HG02981 (cell line): ENCODE data around the gene SLC9B1.
A peak's percentile ranks its signal among the peaks of the same experiment; 100 is the strongest.
"Not testable (repeated sequence)": the region's sequence is repeated elsewhere in the genome, so short reads cannot be mapped to it uniquely, and the experiment has no call there.

Experiments used
- ATAC-seq: cut with Tn5 transposase; IDR thresholded peaks from one replicate; pipeline ENCODE4 v1.9.1; 2021; ENCODE audit warnings: mild to moderate bottlenecking, moderate library complexity; ENCODE audit not compliant: unreplicated experiment

SLC9B1 gene

DNA sequence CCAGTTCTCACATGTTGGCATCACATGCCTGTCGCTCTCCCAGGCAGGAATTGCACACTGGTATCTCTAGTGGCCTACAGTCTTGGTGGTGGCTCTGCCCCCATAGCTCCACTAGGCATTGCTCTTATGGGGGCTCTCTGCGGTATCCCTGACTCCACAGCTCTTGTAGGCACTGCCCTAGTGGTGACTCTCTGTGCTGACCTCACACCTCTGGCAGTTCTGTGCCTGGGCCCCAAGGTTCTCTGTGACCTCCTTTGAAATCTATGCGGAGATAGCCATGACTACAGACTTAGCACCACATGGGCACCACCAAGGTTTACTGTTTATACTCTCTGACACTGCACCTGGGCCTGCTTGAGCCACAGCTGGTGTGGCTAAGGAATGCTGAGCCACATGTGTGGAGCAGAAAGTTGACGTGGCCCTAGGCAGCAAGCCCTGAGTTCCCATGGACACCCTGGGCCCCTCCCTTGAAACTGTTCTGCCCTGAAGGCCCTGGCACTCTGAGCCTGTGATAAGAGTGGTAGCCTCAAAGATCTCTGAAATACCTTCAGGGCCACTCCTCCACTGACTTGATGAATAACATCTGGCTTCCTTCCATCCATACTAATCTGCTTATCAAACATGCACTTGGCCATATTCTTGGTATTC is 8.0 kb downstream of the SLC9B1 start:
- ATAC-seq = no peak

DNA sequence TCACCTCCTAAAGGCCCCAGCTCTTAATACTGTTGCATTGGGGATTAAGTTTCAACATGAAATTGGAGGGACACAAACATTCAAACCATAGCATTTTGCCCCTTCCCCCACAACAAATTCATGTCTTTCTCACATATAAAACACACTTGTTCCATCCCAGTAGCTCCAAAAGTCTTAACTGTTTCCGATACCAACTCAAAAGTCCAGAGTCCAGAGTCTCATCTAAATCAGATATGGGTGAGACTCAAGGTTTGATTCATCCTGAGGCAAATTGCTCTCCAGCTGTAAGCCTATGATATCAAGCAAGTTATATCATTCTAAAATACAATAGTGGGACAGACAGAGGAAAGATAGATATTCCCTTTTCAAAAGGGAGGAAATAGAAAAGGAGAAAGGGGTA is 8.7 kb downstream of the SLC9B1 start:
- no peak for ATAC-seq

DNA sequence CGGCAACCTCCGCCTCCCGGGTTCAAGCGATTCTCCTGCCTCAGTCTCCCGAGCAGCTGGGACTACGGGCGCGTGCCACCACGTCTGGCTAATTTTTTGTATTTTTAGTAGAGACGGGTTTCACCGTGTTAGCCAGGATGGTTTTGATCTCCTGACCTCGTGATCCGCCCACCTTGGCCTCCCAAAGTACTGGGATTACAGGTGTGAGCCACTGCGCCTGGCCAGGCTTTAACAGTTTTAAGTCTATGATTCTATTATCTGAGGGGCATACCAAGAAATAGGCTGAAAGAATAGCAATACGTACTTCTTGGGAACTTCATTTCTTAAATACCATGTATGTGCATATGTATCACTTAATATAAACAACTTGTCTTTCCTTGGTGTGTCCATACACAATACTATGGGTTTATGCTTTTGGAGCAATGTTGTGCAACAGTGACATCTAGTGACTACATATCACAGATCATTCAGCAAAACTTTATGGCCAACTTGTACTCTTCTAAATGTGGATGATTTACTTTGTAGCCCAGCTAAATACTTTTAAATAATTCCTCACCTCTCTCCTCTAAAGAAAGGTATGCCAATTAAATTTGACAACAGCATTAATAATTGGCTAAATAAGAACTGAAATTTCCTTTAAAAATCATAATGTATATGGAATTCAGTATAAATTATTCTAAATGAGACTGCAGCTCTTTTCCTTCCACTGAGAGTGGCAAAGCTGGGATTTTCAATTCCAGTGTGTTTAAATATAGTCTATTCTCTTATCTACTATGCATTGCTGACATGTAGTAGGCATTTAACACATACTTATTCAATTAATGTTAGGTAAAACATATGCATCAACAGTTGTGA is 10.4 kb downstream of the SLC9B1 start:
- ATAC-seq = peak; percentile 89

DNA sequence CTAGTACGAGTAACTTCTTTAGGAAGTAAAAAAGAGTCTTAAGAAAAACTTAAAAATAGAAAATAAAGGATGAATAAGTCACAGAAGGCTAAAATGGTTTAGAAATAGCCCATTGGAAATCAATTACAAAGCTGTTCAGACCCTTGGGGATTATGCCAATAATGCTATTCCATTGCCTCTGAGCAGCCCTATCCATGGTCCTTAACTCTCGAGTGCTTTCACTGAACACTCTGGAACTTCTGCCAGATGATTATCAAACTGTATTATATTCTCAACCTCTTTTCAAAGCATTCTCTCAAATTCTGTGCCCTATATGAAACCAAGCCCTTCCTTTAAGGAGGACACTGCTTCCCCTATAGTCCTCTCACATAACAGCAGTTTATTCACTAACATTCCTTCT is 17.0 kb downstream of the SLC9B1 start:
- no peak for ATAC-seq

DNA sequence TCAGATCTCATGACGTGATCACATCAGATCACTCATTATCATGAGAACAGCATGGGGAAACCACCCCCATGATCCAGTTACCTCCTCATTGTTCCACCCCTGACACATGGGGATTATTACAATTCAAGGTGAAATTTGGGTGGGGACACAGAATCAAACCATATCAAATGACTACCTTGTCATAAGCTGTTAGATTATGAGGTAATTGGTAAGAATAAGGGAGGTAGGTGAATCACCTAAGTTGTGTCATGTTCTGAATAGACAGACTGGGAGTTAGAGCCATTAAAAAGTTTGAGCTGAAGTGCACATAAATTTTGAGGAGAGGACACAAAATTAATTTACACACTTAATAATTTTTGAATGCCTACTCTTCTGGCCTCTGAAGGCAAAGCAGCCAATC is 24.7 kb downstream of the SLC9B1 start:
- ATAC-seq = no peak

DNA sequence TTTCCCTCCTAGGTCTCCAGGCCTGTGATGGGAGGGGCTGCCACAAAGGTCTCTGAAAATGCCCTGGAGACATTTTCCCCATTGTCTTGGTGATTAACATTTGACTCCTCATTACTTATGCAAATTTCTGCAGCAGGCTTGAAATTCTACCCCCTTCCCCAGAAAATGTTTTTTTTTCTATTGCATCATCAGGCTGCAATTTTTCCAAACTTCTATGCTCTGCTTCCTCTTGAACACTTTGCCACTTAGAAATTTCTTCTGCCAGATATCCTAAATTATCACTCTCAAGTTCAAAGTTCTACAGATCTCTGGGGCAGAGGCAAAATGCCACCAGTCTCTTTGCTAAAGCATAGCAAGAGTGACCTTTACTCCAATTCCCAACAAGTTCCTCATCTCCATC is 25.5 kb downstream of the SLC9B1 start:
- not testable (repeated sequence) for ATAC-seq

DNA sequence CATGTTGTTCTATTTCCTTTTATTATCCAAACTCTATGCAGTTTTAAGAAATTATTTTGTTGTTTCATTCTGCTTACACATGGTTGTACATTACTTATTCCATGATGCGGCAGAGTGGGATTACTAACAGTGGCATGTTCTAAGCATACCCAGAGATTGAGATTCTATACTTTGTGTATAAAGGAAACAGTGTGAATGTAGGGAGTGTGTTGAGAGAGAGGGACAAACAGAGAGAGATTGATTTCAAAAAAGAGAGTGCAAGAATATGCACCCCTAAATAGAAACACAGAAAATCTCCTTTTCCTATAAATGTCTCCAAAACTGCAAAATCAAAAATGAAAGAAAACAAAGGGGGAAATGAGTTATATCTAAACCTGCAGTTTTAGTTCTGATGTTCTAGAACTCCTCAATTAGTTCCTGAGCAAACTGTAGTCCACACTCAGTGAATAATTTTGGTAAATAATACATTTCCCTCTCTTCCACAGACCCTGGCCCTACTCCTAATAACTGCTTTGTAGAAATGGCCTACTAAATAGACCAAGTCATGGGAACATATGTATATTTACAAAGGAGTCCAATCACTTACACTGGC is 31.0 kb downstream of the SLC9B1 start:
- ATAC-seq = no peak

DNA sequence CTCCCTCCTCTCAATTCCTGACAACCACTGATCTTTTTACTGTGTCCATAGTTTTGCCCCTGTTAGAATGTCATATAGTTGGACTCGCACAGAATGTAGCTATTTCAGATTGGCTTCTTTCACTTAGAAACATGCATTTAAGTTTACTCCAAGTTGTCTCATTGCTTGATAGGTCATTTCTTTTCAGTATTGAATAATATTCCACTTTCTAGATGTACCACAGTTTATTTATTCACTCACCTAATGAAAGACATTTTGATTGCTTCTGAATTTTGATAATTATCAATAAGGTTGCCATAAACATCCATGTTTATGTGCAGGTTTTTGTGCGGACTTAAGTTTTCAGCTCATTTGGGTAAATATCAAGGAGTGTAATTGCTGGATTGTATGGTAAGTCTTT is 38.5 kb downstream of the SLC9B1 start:
- no peak for ATAC-seq

DNA sequence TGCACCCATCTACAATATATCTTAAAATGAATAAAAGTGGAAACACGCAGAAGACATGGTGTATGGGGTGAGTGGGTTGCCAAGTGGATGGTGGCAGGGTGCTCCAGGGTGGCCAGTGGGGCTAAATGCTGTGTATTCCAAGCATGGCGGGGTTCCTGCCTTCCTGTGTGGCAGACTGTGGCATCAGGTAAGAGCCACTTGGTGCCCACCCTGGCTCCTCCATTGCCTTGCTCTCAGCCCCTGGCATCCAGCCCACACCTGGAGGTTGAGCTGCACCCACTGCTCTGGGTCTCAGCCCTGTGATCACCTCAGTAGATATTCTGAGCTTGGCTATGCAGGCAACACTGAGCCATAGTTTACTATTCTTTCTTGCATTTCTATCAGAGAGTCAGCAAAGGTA is 57.7 kb downstream of the SLC9B1 start:
- not testable (repeated sequence) for ATAC-seq

DNA sequence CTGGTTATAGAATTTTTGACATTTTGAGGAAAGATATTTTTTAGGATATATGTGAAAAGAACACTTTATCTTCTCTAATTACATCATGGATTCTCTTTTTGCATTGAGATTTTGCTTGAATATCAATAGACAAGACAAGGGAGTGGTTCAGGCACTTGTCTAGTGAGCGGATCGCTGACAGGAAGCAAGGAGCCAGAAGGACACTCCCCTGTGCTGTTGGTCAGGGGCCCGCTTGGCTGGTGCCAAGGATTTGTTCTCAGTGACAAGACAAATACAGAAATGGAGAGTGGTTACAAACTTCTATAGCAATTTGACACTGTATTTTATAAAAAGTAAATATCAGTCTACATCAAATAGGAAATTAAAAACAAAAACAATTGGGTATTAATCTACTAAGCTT is 60.0 kb downstream of the SLC9B1 start:
- ATAC-seq = no peak

DNA sequence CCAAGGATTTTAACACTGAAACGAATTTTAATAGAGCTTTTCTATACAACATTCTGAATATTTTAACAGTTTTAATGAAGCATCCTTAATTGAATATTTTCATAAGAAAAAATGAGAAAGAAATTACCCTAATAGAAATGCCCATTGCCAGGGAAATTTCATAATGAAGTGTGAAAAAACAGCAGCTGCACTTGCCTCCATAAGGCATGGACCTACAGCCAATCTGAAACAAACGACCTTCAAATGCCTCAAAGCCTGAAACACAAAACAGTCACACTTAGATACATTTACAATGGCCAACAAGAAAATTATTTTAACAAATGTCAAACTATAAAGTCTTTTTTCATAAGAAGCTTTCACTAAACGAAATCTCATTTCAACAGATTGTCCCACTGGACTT is 74.4 kb downstream of the SLC9B1 start:
- ATAC-seq = no peak

DNA sequence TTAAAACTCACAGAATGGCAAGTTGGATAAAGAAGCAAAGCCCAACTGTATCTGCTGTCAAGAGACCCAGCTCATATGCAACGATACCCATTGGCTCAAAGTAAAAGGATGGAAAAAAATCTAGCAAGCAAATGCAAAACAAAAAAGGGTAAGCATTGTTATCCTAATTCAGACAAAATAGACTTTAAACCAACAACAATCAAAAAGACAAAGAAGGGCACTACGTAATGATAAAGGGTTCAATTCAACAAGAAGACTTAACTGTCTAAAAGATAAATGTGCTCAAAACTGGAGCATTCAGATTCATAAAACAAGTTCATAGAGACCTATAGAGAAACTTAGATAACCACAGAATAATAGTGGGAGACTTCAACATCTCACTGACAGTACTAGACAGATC is 81.4 kb downstream of the SLC9B1 start:
- not testable (repeated sequence) for ATAC-seq

DNA sequence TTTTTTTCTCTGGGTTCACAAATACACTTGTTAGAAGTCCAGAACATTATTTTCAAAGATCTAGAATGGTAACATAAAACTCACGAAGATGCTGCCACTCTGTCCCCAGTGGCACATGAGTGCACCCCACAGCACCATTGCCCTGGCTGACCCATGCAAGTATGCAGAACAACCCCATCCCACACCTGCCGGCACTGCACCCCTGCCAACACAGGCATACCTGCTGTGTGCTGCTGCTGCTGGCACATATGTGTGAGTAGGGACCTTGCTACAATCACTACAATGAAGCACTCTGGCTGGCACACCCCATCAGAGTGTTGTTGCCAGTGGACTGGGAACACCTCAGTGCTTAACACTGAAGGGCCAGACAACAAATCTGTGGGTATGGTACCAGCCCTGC is 83.8 kb downstream of the SLC9B1 start:
- no peak for ATAC-seq

DNA sequence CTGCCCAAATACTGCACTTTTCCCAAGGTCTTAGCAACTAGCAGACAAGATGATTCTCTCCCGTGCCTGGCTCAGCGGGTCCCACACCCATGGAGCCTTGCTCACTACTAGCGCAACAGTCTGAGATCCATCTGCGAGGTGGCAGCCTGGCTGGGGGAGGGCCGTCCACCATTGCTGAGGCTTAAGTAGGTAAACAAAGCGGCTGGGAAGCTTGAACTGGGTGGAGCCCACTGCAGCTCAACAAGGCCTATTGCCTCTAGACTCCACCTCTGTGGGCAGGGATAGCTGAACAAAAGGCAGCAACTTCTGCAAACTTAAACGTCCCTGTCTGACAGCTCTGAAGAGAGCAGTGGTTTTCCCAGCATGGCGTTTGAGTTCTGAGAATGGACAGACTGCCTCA is 99.8 kb downstream of the SLC9B1 start:
- ATAC-seq = not testable (repeated sequence)

DNA sequence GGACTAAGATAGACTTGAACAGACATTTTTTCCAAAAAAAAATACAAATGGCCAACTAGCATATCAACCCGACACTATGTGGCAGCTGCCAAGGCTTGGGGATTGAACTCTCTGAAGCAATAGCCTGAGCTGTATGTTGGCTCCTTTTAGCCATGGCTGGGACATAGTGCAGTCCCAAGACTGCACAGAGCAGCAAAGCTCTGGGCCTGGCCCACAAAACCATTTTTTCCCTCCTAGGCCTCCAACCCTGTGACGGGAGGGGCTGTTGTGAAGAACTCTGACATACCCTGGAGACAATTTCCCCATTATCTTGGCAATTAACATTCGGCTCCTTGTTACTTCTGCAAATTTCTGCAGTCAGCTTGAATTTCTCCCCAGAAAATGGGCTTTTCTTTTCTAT is 100.6 kb downstream of the SLC9B1 start:
- no peak for ATAC-seq

DNA sequence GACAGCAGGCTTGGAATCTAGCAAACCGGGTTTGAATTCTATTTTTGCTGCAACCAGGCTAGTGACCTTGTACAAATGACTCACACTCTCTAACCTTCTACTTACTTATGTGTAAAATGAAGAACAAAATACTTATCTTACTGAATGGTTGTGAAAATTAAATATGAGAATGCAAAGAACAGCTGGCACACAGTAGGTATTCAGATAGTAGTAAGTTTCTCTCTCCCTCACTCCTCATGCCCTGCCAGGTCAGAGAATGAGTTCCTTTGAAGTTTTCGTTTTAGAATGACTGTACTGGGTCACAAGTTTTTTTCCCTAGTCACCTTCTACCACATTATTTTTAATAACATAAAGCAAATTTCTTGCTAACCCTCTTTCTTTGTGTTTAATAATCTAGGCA is 117.7 kb downstream of the SLC9B1 start:
- ATAC-seq = no peak

DNA sequence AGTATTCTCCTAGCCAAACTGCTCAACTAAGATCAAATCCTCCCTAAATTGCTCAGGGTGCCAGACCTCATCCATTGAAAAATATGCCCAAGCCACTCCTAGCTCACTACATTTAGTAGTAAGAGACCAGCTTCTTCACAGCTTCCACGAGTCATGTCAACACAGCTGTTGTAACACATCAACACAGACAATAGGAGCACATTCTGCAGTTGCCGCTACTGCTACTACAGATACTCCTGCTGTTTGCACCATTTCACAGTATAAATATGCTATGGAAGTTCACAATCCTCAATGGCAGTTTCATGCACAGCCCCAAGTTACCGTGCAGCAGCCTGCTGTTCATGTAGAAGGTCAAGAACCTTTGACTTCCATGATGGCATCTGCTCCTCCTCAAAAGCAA is 121.9 kb downstream of the SLC9B1 start:
- not testable (repeated sequence) for ATAC-seq

DNA sequence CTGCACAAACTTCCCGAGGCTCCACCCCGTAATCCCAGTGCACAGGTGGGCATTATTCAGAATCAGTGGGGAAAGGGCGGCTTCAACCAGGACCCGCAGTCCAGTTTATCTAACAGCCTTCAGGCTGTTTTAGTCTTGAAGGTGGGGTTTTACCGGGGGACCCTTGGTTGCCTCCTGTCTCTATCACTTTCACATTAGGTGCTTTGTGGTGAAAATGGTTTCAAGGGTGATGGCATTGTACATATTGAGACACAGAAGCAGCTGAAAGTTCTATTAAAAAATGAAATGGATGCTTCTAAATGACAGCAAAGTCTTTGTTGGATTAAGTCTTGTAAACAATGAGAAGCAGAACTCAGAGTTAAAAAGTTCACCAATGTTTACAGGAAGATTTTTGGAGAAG is 123.0 kb downstream of the SLC9B1 start:
- not testable (repeated sequence) for ATAC-seq

DNA sequence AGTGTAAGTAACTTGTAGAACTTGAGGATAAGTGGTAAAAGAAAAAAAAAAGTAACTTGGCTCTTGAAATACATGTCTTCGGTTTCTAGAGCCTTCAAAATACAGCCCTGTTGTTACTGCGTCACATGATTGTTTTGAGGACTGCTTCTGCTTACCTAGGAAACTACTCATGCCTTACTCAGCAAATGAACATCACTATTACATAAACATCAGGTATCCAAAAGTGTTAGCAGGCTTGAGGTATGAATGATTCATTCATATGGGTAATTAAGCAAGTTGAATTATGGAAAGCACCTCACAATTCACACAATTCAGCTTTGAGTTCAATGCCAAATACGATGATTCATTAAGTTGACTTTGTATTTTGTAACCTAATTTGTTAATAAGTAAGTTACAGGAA is 129.6 kb downstream of the SLC9B1 start:
- ATAC-seq = not testable (repeated sequence)

DNA sequence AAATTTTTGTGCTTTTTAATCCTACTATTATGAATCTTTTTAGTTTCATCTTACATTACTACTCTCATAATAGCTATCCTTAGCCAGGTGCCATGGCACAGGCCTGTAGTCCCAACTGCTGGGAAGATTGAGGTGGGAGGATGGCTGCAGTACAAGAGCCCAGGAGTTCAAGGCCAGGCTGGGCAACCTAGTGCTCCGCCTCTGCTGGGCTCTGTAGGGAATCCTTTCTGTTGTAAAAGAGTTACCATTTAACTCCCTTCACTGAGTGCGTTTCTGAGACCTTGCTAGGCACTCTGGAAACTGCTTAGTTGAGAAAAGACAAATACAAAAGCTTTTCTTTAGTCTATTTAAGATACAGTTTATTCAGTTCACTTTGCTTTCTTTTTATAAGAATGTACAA is 130.9 kb downstream of the SLC9B1 start:
- ATAC-seq = not testable (repeated sequence)

DNA sequence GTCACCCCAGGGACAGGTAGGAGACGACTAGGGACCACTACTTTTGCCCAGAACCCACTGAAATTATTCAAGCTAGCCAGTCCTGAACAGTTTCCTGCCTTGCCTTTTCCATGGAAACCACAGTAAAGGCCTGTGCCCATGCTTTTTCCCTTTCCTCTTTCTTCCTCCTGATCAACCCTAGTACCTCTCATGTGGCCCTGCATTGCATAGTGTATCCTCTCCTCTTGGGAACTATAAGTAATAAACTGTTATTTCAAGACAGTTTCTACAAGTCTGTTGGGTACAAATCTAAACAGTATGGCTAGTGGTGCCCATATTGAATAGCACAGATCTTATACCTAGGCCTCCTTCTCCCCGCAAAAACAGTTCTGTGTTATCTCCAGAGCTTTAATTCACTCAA is 136.2 kb downstream of the SLC9B1 start:
- no peak for ATAC-seq

DNA sequence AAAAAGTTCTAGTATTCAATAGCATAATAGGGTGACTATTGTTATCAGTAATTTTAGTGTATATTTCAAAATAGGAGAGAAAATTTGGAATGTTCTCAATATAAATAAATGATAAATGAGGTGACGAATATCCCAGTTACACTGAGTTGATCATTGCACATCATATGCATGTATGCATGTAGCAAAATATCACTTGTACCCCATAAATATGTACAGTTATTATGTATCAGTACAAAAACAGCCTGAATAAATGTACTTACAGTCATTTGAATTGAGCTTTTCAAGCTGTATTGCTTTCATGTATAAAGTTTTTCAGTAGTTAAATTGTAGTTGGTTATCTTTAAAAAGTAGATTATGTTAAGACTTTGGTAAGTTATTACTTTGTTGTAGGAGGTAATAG is 138.2 kb downstream of the SLC9B1 start:
- ATAC-seq = no peak
